ELF-1 (cell line): ENCODE results near the gene TFB1M.

ENCODE experiments used
- DNase-seq: peaks from one replicate; pipeline ENCODE4 v3.0.0-alpha.2; 2016; ENCODE audit warnings: low read depth, low spot score

TFB1M gene

DNA sequence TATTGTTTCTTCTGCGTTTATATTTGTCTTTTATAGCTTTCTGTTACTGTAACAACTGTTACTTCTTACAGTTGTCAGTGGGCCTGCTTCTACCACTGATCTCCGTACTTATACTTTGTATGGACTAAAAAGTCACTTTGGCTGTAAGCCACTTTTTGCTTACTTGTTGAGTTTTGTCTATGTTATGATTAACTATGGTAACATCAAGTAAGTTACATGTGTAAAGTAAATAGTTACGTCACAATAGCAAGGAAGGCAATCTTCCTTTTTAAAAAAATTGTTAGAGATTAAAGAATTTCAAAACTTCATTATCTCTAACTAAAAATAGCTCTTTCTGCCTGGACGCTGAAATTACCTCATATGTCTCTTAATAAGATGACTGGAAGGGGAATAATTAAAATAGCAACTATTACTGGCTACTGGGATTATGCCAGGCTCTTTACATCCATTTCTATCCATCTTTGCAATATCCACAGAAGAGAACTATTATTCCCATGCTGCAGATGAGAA, 10.9 kb downstream of the TFB1M start:
- DNase-seq = no peak

DNA sequence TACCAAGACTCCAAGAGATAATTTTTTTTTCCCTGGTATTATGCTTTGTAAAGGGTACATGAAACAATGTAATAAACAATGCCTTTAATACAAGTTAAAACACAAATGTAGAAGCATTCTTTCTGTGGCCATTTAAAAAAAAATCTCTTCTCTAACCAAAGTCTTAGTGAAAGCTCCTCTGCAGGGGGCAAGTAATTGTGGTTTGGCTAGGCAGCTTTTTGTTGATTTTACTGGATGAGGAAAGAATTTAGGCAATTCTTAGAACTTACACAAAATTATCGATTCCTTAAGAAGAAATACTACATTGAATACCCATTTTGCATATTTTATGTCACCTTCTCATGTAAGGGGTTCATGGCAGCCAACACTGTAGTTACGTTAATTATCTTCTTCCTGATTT, 12.4 kb downstream of the TFB1M start:
- no peak for DNase-seq

DNA sequence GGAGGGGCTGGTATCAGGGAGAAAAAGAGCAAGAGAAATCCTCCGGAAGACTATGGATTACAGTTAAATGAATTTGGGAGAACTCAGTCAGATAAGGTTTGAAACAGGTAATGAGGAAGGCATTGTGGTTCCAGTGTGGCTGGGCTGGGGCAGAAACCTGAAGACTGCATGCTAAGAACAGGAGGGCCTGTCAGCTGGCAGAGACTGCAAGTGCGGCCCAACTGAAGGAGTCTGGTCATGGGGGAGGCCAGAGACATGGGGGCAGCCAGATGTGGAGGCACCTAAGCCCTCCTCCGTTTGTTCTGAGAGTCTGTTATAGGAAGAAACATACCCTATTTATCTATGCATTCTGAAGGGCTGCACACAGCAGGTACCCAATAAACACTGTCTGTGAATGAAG, 16.6 kb downstream of the TFB1M start:
- DNase-seq = no peak

DNA sequence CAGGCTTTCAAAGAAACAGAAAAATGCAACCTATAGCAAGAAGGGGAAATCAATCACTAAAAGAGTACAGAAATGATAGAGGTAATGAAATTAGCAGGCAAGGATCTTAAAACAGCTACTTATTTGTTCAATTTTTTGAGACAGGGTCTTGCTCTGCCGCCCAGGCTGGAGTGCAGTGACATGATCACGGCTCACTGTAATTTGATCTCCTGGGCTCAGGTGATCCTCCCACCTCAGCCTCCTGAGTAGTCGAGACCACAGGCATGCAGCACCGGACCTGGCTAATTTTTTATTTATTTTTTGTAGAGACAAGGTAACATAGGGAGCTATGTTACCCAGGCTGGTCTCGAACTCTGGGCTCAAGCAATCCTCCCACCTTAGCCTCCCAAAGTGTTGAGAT, 21.6 kb downstream of the TFB1M start:
- DNase-seq = no peak

DNA sequence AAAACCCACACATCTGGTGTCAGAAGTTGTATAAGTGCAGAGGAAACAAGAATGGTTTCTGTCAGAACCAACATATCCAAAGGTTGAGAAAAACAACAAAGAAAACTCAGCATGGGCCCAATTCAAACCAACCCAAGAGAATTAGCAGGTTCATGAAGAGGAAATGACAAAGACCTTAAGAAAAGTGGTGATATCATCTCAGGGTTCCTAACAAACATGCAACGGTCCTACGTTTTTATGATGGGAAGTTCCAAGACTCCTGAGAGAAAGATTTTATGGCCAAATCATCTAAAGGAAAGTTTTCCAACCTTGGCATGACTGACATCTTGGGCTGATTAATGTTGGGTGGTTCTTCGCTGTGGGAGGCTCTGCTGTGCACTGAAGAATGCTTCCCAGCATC, 23.0 kb downstream of the TFB1M start:
- no peak for DNase-seq

DNA sequence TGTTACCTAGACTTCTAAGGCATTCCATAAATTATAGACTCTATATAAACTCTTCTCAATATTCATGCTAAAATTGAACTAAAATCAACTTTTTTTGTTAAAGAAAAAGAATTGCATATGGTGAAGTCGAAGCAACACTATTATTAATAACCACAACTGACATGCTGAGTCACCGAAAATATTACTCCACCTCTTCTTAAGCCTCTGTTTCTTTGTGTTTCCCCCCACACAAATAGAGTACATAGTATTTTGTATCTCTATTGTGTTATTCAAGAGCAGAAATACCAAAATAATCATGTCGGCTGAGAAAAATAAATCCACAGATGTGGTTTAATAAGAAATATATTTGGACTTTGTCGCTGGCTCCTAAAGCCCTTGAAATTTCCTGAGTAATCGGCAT, 23.8 kb downstream of the TFB1M start:
- no peak for DNase-seq

DNA sequence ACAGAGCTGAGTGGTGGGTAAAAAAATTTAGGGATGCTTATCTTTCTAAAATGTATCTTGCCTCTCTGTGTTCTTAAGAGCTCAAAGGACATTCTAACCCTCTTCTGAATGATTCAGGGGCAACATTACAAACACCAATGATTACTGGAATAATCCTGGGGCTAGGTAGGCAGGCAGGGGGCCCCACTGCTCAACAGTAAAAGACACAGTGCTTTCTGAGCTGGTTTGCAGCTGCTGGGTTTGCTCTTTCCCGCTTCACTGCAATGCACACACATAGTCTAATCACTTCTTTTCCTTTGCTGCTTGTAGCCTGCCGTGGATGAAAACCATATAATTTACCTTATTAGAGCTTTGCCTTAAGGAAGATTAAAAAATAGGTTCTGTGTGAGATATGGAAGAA, 26.5 kb downstream of the TFB1M start:
- no peak for DNase-seq

DNA sequence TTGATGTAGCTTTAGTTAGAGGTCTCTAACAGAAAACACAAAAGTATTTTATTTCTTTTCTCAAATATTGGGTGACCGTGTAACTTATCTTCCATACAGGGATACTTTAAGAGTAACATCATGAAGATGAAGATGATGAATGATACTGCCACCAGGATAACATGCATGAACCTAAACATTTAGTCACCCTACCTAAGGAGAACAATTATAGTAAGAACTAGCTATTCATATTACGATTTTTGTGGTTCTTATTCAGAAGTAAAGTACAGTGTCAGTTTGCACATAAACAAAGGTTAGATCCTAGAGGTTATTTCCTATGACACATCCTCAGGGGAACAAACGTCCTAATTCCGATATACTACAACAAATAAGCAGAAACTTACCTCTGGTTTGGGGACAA, 29.5 kb downstream of the TFB1M start:
- no peak for DNase-seq

DNA sequence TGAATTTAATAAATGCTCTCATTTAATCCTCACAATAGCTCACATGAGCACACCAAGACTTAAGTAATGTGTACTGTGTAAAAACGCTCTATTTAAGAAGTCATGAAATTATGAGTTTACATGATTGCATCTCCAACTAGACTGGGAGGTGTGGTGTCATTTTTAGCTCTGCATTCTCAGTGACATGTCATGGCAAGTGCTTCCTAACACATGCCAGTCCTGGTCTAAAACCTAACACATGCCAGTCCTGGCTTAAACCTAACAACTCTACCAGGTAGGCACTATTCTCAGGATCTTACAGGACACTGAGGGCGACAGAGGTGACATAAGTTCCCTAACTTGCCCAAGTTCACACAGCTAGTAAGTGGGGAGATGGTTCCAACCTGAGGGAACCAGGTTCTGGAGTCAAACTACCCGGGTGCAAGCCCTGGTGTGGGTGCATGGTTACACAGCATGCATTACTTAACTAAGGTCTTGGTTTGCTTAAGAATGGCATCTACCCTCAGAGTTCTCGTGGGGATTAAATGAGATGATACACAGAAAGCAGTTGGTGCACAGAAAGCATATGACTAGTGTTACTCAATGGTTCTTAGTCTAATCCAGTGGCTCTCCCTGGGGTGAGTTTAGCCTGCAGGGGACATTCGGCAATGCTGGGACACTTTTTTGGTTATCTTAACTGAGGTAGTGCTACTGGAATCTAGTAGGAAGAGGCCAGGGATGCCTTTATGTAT, 35.8 kb downstream of the TFB1M start:
- DNase-seq = no peak

DNA sequence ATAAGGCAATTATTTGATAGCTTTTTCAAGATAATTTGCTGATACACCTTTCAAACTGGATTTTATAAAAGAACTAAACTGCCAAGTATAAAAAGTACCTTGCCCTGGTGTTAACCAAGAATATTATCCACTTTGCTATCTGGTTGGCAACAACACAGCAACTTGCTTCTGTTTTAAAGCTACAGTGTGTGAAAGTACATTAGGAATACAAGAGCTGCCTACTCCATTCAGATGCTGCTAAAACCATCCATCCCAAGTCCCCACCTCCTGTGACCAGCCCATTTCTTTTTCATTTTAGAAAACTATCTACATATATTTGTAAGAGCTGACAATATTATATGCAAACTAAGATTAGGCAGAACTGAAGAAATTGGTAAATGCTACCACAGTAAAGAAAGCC, 37.6 kb downstream of the TFB1M start:
- no peak for DNase-seq

DNA sequence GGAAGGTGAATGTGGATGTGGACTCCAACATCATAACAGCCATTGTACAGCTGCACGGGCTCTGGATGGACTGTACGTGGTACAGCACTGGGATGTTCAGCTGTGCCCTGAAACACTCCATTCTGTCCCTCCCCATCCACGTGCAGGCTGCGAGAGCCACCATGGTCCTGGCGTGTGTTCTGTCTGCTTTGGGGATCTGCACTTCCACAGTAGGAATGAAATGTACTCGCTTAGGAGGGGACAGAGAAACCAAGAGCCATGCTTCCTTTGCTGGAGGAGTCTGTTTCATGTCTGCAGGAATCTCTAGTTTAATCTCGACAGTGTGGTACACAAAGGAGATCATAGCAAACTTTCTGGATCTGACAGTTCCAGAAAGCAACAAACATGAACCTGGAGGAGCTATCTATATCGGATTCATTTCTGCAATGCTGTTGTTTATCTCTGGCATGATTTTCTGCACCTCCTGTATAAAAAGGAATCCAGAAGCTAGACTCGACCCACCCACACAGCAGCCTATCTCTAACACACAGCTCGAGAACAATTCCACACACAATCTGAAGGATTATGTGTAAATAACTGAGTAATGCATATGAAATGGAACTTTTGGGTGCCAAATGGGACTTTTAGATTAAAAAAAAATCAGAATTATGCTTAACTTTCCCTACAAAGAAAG, 38.3 kb downstream of the TFB1M start:
- no peak for DNase-seq

DNA sequence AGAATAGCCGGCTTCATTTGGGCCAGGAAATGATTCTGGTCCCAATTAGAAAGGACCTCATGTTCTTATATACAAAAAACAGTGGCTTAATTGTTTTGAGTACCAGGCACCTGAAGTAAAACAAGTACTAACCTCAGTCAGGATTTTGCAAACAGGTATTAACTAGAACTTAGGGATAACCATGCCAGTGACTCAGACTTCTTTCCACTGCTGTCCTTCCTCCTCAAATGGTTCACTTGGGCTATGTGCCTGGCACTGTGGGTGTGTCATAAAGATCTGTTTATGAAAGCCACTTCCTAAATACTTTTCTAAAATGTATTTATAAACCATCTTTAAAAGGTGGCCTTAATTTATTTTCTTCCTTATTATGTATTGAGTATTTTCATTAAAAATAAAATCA, 39.8 kb downstream of the TFB1M start:
- no peak for DNase-seq

DNA sequence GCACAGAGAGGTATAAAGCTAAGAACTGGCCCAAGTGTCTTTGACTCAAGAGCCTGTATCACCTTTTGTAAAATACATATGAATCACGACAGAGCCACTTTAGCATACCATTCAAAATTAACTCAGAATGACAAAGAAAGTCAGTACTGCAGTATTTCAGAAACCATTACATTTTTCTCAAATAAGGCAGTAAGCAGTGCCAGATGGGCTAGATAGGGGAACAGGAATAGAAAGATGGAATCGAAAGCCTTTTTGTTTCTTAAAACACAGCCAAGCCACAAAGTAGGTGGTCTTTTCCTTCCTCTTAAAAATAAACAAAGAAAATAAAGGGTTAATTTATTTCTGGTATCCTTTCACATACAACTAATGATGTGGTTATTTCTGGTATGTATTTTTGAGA, 40.2 kb downstream of the TFB1M start:
- no peak for DNase-seq

DNA sequence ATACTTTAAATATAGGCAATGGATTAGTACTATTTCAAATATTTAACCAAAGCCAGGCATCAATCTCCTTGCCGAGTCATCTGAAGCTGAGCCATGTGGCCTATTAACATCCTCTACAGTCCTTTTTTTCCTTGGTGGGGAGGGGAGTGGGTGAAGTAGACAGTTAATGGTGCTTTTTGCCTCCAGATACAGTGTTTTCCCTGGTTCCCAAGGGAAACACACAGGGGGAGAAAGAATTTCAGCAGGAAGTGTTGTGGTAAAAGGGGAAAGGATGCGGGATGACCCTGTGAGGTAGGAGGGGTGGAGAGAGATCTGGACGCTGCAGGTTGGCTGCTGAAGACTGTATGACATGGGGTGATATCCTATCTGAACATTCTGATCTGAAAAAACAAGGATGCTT, 40.9 kb downstream of the TFB1M start:
- peak; percentile 67 for DNase-seq

DNA sequence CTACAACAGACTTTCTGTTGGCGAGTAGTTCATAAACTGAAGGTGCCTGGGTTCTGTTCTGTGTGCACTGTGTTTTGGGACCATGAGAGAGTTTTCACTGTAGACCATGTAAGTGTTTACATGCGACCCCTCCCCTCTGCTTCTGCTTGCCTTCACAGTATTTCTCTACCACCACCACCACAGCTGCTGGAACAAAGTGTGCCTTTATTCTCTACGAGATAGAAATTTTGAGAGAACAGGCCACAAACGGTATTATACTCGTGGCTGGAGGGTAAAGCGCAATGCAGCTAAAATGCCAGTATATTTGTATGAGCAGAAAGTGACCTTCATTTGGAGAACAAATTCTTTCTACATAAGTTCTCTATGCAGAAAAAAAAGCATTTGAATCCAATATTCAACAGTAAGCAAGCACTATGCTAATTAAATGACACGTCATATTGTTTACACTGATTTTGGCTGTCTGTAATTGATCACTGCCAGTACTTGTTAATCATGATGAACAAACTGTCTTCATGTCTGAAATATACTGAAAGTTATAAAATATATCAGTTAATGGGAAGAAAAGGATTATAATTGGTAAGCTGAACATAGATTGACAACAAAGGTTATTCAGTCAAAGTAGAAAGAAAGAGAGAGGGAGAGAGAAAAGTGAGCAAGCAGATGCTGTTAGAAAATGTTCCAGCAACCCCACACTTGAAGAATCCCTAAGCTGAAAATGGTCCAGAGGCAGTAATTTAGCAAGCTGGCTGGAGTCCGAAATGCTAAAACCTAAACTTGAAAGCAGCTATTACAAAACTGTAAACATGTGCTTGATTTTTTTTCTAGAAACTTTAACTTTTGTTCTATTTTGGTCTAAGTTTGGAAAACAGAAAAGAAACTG, 41.7 kb downstream of the TFB1M start:
- no peak for DNase-seq

DNA sequence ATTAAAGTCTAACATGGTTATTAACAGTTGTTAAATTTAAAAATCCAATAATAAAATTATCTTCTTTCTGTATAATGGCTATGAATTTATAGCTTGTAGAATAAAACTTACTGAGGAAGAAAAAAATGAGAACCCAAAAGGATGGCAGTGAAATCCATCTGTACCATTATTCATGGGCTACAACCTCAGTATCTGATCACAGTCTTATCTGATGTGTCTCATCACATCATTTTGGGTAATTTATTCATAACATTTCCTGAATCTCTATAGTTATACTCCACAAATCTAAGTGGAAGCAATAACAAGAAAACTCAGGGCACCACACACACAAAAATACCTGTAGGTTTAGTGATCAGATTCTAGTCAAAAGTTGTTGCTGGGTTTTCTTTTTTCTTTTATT, 43.1 kb downstream of the TFB1M start:
- DNase-seq = no peak

DNA sequence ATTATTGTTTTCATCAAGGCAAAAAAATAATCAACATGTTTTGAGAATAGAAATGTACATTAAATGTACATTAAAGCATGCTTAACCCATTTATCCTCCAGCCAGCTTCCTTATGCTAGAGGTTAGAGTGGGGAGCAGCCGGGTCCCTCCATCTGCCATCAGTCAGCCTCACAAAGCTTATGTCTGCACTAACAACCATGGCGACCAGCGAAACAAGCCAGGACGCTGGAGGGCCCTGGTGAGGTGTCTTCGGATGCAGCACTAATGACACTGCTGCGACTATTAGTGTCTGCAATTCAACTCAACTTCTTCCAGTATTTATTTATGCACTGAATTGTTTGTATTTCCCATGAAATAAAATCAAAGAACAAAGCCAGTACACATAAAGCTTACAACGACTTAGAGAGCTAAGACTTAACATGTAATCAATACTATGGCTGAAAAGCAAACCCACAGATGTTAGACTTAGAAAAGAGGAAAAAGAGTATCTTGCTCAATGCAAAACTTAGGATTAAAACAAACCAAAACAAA, 43.7 kb downstream of the TFB1M start:
- no peak for DNase-seq

DNA sequence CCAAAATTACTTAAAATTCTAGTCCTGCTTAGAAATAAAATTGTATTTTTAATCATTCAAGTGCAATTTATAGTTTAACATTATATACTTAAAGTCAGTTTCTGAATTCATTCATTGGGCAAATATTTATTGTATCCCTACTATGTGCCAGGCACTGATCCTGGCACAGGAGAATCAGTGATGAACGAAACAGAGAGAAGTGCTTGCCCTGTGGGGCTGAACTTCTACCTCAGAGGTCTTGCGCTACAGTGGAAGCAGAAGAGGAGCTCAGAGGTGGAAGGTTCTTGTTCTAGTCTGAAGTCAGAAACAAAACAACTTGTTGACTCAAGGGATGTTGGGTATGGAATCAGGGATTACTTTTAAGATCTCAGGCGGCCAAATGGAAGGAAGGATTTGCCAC, 44.5 kb downstream of the TFB1M start:
- DNase-seq = no peak

DNA sequence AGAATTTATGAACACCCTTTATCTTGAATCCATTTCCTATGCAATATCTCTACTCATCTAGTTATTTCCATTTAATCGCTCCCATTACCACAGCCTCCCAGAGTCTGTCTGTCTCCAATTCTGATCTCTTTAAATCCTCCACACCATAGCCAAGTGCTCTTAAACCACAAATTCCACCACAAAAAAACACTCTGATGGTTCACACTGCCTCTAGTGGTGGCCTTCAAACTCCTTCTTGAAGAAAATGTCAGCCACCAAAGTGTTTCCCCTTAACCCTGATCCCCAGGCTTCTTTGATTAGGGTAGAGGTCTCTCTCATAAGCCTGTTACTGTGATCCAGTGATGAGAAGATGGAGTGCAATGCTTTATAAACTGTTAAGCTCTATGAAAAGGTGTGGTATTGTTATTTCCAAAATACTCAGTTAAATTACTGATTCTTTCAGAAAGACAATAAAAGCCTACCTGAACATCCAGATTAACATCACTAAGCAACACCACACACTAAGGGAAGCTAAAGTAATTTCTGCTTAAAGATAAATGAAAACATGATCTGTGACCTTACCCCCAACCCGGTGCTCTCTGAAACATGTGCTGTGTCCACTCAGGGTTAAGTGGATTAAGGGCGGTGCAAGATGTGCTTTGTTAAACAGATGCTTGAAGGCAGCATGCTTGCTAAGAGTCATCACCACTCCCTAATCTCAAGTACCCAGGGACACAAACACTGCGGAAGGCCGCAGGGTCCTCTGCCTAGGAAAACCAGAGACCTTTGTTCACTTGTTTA, 46.0 kb downstream of the TFB1M start:
- peak; percentile 60 for DNase-seq

DNA sequence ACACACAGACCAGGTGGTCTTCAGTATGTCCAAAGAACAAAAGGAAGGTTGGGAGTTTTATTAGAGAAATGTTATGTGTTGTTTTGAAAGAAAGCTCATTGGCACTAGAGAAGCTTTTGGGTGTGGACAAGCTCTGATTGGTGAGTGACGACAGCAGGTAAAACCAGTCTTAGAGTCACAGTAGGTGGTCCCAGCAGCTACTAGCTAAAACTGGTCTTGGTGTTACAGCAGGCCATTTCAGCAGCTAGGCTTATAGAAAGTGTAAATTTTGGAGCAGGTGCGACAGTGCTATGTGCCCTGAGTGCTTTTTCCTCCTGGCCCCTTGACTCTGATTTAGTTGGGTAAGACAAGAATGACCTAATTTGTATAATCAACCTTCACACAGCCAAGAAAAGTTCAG, 46.9 kb downstream of the TFB1M start:
- no peak for DNase-seq

DNA sequence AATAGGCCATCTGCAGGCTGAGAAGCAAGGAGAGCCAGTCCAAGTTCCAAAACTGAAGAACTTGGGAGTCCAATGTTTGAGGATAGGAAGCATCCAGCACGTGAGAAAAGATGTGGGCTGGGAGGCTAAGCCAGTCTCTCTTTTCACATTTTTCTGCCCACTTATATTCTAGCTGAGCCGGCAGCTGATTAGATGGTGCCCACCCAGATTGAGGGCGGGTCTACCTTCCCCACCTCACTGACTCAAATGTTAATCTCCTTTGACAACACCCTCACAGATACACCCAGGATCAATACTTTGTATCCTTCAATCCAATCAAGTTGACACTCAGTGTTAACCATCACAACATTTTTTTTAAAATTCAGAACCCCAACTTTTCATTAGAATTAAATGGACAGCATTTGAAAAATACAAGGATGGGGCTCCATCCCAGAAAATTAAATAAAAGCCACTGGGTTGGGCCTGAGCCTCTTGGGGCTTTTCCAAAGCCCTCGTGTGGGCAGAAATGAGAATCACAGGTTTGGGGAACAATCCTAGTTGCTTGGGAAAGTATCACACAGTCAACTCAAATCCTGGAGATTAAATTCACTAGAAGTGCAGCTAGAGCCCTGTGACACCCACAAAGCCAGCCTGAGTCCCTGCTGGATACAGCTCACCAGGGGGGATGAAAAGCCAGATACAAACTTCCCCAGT, 48.3 kb downstream of the TFB1M start:
- DNase-seq = no peak
